IPS-20b (cell line): ENCODE data around the gene AGR2.

Experiments
- H3K27ac ChIP-seq: one replicate; pipeline ENCODE4 v1.5.1; 2013; ENCODE audit warnings: low read length
- H3K27me3 ChIP-seq: 2 replicates; pipeline ENCODE4 v1.6.1; 2013; ENCODE audit warnings: mild to moderate bottlenecking, low read length, inconsistent platforms; ENCODE audit not compliant: insufficient read depth
- H3K36me3 ChIP-seq: 2 replicates; pipeline ENCODE4 v1.6.1; 2013; ENCODE audit warnings: low read depth, mild to moderate bottlenecking, inconsistent platforms, low read length, moderate library complexity; ENCODE audit not compliant: insufficient read depth
- H3K4me1 ChIP-seq: 2 replicates; pipeline ENCODE4 v1.6.1; 2013; ENCODE audit warnings: mild to moderate bottlenecking, control low read depth, inconsistent platforms, low read length, moderate library complexity; ENCODE audit not compliant: insufficient read depth
- H3K4me3 ChIP-seq: 2 replicates; pipeline ENCODE4 v1.5.1; 2013; ENCODE audit warnings: mild to moderate bottlenecking, low read length, inconsistent platforms
- H3K9ac ChIP-seq: 2 replicates; pipeline ENCODE4 v1.6.1; 2013; ENCODE audit warnings: low read depth, mild to moderate bottlenecking, inconsistent platforms, low read length, moderate library complexity
- H3K9me3 ChIP-seq: 2 replicates; pipeline ENCODE4 v1.6.1; 2013; ENCODE audit warnings: mild to moderate bottlenecking, low read depth, low read length, inconsistent platforms; ENCODE audit not compliant: insufficient read depth

Gene AGR2

DNA sequence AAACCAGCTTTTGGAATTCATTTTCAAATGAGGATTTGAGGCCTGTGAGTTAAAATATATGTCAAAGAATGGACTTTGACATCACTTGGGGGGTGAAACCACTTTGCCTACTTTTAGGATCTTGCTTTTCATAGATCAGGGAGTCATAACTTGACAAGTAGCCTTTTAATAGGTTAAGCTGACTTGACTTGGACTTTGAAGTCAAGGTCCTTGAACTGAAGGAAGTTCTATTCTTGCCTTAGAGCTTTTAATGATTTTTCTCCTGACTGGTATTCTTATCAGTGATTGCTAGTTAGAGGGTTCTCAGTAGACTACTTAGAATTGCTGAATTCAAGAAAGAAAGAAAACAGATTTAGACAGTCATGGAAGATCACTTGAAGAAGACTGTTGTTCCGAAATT lies 17.7 kb downstream of the AGR2 start:
- no peaks in the 10 kb centered on the region for H3K27me3 ChIP-seq
- H3K9me3 ChIP-seq = no peaks in the 10 kb centered on the region
- no peak overlapping the region for H3K9ac ChIP-seq
- peaks cover 2% of the 10 kb centered on the region; the same call in 1 of the 2 replicates for H3K4me1 ChIP-seq
- no peak overlapping the region for H3K27ac ChIP-seq
- no peak overlapping the region for H3K4me3 ChIP-seq
- H3K36me3 ChIP-seq = 0 out of 2 replicates have a peak, but pooled peaks cover 4% of the 10 kb centered on the region

DNA sequence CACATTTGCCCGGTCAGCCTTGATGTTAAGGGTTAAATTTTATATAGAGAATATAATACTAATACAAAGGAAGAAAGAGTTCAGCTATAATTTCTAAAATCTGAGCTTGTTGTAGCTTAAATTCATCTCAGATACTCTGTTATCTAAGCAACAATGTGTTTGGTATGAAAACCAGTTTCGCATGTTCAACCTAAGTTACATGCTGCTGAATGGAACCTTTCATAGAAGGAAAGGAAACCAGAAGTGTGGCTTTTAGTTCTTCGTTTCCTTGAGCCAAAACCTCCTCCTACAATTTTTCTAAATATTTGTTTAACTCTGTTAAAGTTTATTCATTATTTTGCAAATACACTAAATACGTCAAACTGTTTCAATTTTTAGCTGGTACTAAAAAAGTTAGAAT lies 18.5 kb downstream of the AGR2 start:
- no peak overlapping the region for H3K27ac ChIP-seq
- H3K9me3 ChIP-seq = no peaks in the 10 kb centered on the region
- no peak overlapping the region for H3K9ac ChIP-seq
- no peak overlapping the region for H3K4me3 ChIP-seq
- peaks cover 2% of the 10 kb centered on the region; the same call in 1 of the 2 replicates for H3K4me1 ChIP-seq
- H3K27me3 ChIP-seq = no peaks in the 10 kb centered on the region
- 0 out of 2 replicates have a peak, but pooled peaks cover 4% of the 10 kb centered on the region for H3K36me3 ChIP-seq

DNA sequence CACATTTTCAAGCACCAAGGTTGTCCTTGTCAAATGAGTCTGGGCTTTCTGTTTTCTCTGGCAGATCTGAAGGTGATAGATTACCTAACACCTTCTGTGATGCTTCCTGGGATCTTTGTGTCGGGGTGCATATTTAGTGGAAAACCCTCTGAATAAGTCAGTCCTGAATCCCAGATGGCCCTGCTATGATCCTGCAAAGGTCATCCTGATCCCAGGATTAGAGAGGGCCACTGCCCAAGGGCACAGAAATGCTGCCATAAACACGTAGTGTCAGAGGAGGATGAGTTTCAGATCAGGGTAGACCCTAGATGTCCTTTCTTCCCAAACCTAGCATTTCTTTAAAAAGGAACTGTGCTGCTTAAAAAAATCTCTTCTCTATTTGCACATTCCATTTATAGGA lies 19.0 kb downstream of the AGR2 start:
- no peaks in the 10 kb centered on the region for H3K9me3 ChIP-seq
- H3K4me1 ChIP-seq = peaks cover 2% of the 10 kb centered on the region; the same call in 1 of the 2 replicates
- H3K27me3 ChIP-seq = no peaks in the 10 kb centered on the region
- no peak overlapping the region for H3K9ac ChIP-seq
- H3K27ac ChIP-seq = no peak overlapping the region
- H3K36me3 ChIP-seq = 0 out of 2 replicates have a peak, but pooled peaks cover 4% of the 10 kb centered on the region
- H3K4me3 ChIP-seq = no peak overlapping the region

DNA sequence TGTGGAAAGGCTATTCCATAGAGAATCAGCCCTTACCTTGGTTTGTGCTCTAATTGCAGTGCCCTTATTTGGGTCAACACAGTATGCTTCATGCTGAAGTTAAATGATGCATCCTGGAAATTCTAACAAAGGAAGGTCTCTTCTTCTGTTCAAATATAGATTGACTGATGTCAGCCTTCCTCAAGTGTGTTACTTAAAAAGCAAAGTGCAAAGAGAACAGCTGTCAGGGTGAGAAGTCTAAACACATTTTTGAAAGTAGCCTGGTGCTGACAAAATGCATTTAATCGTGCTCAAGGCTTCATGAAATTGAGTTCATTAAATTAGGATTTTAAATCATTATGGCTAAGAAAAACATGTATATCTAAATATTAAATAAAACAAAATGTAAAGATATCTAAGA lies 19.5 kb downstream of the AGR2 start:
- Histone ChIP-seq H3K36me3 (0 out of 2 replicates have a peak, but pooled peaks cover 4% of the 10 kb centered on the region), H3K4me3 (no peak overlapping the region), H3K4me1 (peaks cover 2% of the 10 kb centered on the region; the same call in 1 of the 2 replicates), H3K9ac (no peak overlapping the region), H3K9me3 (no peaks in the 10 kb centered on the region), H3K27ac (no peak overlapping the region), H3K27me3 (no peaks in the 10 kb centered on the region)

DNA sequence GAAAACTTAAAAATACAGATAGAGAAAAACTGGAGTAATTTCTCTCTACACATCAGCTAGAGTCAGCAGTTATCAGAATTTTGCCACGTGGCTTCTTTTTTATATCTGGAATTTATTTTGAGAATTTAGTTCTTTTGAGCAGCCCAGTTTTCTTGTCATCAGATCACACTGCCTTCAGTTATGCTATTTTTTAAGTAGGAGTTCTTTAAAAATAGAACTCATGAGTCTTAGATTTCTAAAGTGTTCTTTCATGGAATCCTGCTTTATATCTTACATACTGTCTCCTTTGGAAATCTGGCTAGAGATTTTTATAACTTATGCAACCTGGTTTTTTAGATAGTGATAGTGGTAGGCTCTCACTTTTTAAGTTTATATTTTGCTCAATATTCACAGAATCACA lies 24.2 kb downstream of the AGR2 start:
- Histone ChIP-seq H3K4me1 (peaks cover 18% of the 10 kb centered on the region), H3K36me3 (0 out of 2 replicates have a peak, but pooled peaks cover 4% of the 10 kb centered on the region), H3K9me3 (no peaks in the 10 kb centered on the region), H3K9ac (no peak overlapping the region), H3K27me3 (no peaks in the 10 kb centered on the region), H3K4me3 (no peak overlapping the region), H3K27ac (no peak overlapping the region)

DNA sequence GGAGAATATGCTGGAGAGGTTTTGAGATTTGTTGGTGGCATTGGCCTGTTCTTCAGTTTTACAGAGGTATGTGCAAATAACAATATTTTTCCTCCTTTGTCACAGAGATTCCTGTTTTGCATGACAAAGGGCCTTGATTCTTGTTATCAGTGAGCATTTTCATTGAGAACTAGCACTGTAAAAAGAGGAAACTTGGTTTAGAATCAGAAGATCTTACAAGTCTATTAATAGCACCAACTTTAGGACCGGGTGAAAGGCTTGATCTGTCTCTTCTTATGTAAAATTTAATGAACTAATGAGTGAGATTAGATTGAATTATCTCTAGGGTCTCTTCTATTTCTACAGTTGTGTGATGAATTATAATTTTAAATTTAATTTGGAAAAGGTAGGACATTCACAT lies 25.7 kb downstream of the AGR2 start:
- Histone ChIP-seq H3K4me1 (peaks cover 18% of the 10 kb centered on the region), H3K9me3 (no peaks in the 10 kb centered on the region), H3K9ac (no peak overlapping the region), H3K4me3 (no peak overlapping the region), H3K27ac (no peak overlapping the region), H3K36me3 (0 out of 2 replicates have a peak, but pooled peaks cover 4% of the 10 kb centered on the region), H3K27me3 (no peaks in the 10 kb centered on the region)

DNA sequence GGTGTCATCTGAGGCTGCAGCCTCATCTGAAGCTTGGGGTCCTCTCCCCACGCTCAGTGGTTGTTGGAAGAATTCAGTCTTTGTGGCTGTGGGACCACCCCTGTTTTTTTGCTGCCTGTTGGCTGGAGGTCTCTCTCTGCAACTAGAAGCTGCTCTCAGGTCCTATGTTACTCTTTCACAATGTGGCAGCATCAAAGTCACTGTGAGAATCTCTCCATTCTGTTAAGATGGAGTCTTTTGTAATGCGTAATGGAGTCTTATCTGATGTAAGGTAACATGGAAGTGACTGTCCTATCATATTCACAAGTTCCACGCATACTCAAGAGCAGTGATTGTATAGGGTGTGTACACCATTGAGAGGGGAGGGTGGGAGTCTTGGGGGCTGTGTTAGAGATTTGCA lies 26.3 kb downstream of the AGR2 start:
- Histone ChIP-seq H3K27ac (no peak overlapping the region), H3K27me3 (no peaks in the 10 kb centered on the region), H3K9ac (no peak overlapping the region), H3K36me3 (0 out of 2 replicates have a peak, but pooled peaks cover 2% of the 10 kb centered on the region), H3K4me3 (no peak overlapping the region), H3K9me3 (no peaks in the 10 kb centered on the region), H3K4me1 (peaks cover 18% of the 10 kb centered on the region)

DNA sequence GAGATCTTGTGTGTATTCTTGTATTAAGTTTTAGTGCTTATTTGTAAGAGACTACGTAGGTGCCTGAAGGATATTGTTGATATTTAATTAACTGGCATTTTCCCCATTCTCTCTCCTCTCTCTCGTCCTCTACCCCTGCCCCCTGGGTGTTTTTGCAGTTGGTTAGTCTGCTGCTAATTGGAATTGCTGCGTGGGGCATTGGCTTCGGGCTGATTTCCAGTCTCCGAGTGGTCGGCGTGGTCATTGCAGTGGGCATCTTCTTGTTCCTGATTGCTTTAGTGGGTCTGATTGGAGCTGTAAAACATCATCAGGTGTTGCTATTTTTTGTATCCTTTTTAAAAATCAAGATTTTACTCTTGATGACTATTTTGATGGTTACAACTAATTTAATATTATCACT lies 28.7 kb downstream of the AGR2 start:
- no peak overlapping the region for H3K9ac ChIP-seq
- H3K4me3 ChIP-seq = no peak overlapping the region
- H3K36me3 ChIP-seq = no peaks in the 10 kb centered on the region
- H3K9me3 ChIP-seq = no peaks in the 10 kb centered on the region
- no peak overlapping the region for H3K27ac ChIP-seq
- peaks cover 19% of the 10 kb centered on the region for H3K4me1 ChIP-seq
- H3K27me3 ChIP-seq = no peaks in the 10 kb centered on the region

DNA sequence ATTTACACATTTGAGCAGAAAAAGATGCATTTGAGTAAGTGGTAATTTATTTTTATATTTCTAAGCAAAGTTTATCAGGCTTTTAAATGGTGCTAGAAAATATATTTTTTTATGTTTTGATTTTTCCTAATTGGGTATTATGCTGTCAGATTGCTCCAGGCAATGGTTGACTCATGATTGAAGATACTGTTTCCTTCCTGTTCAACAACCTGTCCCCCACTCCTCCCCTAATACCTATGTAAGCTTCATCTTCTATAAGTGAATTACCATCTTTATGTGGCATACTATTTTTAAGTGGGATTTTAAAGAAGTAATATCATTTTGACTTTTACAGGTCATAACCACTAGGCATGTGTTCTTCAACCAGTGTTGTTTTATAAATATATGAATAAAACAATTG lies 29.8 kb downstream of the AGR2 start:
- H3K4me1 ChIP-seq = peaks cover 25% of the 10 kb centered on the region
- H3K27ac ChIP-seq = no peak overlapping the region
- H3K36me3 ChIP-seq = no peaks in the 10 kb centered on the region
- no peaks in the 10 kb centered on the region for H3K9me3 ChIP-seq
- H3K27me3 ChIP-seq = no peaks in the 10 kb centered on the region
- no peak overlapping the region for H3K9ac ChIP-seq
- no peak overlapping the region for H3K4me3 ChIP-seq

DNA sequence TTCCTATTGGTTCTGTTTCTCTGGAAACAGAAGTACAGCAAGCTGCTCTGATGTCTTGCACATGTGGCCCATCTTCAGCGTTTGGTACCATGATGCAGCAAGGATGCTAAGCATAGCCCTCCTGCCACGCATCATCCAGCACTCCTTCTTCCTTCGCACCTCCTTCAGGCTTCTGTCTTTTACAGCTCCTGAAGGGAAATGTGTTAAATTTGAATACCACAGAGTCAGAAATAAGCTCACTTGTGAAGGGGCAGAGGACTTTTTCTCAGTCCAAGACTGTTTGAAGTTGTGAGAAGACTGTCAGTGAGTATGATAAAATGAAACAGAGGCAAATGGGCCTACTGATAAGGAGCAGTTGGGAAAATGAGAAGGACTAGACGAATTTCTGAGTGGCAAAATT lies 30.5 kb downstream of the AGR2 start:
- Histone ChIP-seq H3K4me1 (peaks cover 25% of the 10 kb centered on the region), H3K27me3 (no peaks in the 10 kb centered on the region), H3K27ac (no peak overlapping the region), H3K9me3 (no peaks in the 10 kb centered on the region), H3K4me3 (no peak overlapping the region), H3K9ac (no peak overlapping the region), H3K36me3 (no peaks in the 10 kb centered on the region)

DNA sequence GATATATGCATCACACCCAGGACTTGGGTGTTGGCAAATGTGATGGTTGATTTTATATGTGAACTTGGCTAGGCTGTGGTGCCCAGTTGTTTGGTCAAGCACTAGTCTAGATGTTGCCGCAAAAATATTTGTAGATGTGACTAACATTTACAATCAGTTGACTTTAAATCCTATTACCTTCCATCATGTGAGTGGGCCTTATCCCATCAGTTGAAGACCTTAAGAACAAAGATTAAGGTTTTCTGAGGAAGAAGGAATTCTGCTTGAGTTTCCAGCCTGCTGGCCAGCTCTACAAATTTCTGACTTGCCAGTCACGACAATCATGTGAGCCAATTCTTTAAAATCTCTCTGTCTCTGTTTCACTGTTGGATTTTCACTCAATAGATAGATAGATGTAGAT lies 30.9 kb downstream of the AGR2 start:
- Histone ChIP-seq H3K27ac (no peak overlapping the region), H3K27me3 (no peaks in the 10 kb centered on the region), H3K9ac (no peak overlapping the region), H3K9me3 (no peaks in the 10 kb centered on the region), H3K36me3 (no peaks in the 10 kb centered on the region), H3K4me1 (peaks cover 22% of the 10 kb centered on the region), H3K4me3 (no peak overlapping the region)

DNA sequence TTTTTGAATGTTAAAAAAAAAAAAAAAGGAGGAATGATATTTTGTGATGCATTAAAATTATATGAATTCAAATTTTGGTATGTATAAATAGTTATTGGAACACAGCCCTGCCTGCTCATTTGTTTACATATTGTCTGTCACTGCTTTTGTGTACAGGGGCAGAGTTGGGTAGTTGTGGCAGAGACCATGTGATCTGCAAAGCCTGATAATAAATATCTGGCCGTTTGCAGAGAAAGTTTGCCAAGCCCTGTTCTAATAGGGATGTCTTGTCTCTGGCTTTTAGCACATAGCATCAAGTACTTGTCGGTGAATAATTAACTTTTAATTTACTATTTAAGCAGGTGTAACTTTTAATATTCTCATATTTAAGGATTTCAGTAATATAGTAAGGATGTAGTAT lies 31.5 kb downstream of the AGR2 start:
- Histone ChIP-seq H3K4me3 (no peak overlapping the region), H3K27me3 (no peaks in the 10 kb centered on the region), H3K4me1 (peaks cover 17% of the 10 kb centered on the region), H3K27ac (no peak overlapping the region), H3K36me3 (no peaks in the 10 kb centered on the region), H3K9ac (no peak overlapping the region), H3K9me3 (no peaks in the 10 kb centered on the region)
